GM12872 (cell line): ENCODE measurements around the gene IRGC.

Experiments
- CTCF ChIP-seq: IDR thresholded peaks from 3 replicates; pipeline ENCODE4 v1.5.1; 2011; ENCODE audit warnings: low read depth, mild to moderate bottlenecking, low read length, moderate library complexity; ENCODE audit not compliant: insufficient read depth

Gene IRGC

GRCh38 chr19:43768273-43769050 is 52.6 kb downstream of the IRGC start:
- TF ChIP-seq CTCF, result no peak

GRCh38 chr19:43769256-43769655 is 53.4 kb downstream of the IRGC start:
- no peak for TF ChIP-seq CTCF
